ENCODE results near the gene CACNA2D2.

DNA sequence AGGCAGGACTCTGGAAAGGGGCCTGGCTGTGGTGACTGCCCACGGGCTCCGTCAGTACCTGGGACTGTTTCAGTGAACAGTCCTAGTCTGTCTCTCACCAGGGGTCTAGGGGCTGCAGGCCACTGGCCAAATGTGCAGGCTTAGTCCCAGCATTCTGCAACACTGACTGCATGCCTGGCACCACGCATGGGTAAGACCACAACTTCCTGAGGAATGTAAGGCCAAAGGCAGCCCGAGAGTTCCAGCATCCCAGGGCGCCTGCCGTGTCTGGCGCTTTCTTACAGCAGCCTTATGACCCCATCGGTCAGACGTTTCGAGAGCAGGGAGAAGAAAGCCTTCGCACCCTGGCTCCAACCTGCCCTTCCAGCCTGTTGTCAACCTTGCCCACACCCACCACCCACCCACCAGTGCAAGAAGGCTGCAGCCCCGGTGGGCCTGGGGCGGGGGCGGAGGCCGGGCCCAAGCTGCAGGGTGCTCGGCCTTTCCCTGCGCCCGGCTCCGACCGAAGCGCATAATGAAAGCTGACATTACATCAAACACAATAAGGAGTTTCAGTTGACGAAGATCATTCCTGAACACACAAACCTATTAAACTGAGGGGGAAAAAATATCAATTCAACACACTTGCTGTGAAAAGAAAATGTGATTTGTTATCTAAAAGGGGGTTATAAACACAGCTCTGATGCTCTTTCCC lies 114.6 kb downstream of the CACNA2D2 start:
- TF ChIP-seq, protein P1, sequence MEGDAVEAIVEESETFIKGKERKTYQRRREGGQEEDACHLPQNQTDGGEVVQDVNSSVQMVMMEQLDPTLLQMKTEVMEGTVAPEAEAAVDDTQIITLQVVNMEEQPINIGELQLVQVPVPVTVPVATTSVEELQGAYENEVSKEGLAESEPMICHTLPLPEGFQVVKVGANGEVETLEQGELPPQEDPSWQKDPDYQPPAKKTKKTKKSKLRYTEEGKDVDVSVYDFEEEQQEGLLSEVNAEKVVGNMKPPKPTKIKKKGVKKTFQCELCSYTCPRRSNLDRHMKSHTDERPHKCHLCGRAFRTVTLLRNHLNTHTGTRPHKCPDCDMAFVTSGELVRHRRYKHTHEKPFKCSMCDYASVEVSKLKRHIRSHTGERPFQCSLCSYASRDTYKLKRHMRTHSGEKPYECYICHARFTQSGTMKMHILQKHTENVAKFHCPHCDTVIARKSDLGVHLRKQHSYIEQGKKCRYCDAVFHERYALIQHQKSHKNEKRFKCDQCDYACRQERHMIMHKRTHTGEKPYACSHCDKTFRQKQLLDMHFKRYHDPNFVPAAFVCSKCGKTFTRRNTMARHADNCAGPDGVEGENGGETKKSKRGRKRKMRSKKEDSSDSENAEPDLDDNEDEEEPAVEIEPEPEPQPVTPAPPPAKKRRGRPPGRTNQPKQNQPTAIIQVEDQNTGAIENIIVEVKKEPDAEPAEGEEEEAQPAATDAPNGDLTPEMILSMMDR (IDR thresholded peaks at IDR 0.05), result no peak
- no peak for TF ChIP-seq POLR2A (IDR thresholded peaks at IDR 0.05)

Data from lower leg skin (tissue), 3 donors.